ENCODE results near the gene MRPS15.
"Not testable (repeated sequence)": the region's sequence is repeated elsewhere in the genome, so short reads cannot be mapped to it uniquely, and the experiment has no call there.

Gene MRPS15

DNA sequence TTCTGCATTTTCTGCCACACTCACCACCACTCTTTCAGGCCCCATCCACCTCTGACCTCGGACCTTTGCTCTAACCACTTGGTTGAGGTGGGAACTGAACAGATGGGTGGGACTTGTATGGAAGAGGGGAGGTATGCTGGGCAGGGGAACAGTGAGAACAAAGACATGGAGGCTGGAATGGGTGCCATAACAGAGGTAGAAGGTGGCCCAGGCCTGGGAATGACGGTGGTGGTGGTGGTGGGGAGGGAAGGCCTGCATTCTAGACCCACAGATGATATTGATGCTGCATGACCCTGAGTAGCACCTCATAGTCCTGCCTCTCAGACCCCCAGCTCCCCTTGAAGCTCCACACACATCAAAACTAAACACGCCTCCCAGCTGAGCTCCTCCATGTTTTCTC is 23.7 kb upstream of the MRPS15 start:
- TF ChIP-seq ZFX (IDR thresholded peaks at IDR 0.05; ENCODE audit: borderline replicate concordance) (no peak), CTCF (IDR thresholded peaks at IDR 0.05) (no peak)
- H3K27ac ChIP-seq = no peak overlapping the region

DNA sequence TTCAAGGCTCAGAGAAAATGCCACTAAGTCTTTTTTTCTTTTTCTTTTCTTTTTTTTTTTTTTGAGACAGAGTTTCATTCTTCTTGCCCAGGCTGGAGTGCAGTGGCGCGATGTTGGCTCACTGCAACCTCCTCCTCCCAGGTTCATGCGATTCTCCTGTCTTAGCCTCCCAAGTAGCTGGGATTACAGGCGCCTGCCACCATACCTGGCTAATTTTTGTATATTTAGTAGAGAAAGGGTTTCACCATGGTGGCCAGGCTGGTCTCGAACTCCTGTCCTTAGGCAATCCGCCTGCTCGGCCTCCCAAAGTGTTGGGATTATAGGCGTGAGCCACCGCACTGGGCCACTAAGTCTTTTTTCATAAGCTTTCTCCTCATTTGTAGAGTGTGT is 23.1 kb upstream of the MRPS15 start:
- H3K27ac ChIP-seq = not testable (repeated sequence)

DNA sequence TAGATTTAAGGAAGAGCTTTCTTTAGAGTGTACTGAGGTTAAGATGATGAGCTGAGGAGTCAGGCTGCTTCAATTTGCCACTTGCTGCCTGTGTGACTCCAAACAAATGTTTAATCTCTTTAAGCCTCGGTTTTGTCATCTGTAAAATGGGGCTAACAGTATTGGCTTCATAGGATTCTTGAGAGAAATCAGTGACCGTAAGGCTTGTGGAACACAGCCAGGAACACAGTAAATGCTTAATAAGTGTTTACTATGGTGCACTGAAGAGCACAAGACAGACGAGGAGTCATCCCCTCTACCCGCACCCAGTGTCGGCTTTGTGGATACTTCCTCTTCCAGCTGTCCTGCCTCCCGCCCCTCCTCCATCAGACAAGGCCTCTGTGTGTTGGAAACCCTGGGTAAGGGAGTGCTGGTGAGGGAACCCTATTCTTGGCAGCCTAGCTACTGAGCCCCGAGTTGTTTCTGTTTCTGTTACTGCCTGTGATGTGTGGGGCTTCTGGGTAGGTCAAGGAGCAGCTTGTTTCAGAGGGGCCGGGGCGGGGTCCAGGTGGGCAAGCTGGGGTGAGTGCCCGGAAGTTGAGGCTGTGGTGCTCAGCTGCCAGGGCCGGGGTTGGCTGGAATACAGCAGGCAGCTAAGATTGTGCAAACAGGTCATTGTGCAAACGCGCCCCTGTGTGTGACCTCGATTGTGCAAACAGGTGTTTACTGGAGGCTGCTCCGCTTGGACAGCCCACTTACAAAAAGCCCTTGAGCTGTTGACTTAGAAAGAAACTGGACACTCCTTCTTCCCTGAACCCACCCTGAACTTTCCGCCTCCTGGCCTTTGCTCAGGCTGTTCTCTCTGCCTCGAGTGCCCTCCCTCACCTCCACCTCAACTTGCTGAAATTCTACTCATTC is 22.5 kb upstream of the MRPS15 start:
- H3K27ac ChIP-seq = no peak overlapping the region
- TF ChIP-seq ZFX (IDR thresholded peaks at IDR 0.05; ENCODE audit: borderline replicate concordance) (no peak), CTCF (IDR thresholded peaks at IDR 0.05) (no peak)

DNA sequence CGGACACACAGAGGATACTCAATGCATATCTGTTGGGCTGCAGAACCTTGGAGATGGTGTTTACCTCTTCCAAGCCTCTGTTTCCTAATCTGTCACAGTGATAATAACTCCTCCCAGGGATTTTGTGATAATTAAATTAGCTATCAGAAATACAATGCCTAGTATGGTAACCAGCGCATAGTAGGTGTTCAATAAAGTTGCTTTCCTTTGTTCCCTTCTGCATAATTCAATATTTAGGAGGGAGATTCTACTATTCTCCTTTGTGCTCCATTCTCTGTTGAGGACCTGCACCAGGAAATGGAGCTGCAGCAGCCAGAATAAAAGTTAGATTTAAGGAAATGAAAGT is 21.9 kb upstream of the MRPS15 start:
- no peak for TF ChIP-seq CTCF (IDR thresholded peaks at IDR 0.05)
- TF ChIP-seq ZFX (IDR thresholded peaks at IDR 0.05; ENCODE audit: borderline replicate concordance) = no peak
- no peak overlapping the region for H3K27ac ChIP-seq

GRCh38 chr1:36484099-36484498 is 19.9 kb upstream of the MRPS15 start:
- TF ChIP-seq ZFX (IDR thresholded peaks at IDR 0.05; ENCODE audit: borderline replicate concordance) (no peak), CTCF (IDR thresholded peaks at IDR 0.05) (no peak)
- H3K27ac ChIP-seq = no peak overlapping the region

- TF ChIP-seq ZFX (IDR thresholded peaks at IDR 0.05; ENCODE audit: borderline replicate concordance) (no peak), CTCF (IDR thresholded peaks at IDR 0.05) (no peak)
- no peak within 1 kb of the TSS for H3K27ac ChIP-seq
Observed at GRCh38 chr1:36482724-36483388, 18.7 kb upstream of the MRPS15 start, which contains the start of gene CSF3R. Gene CSF3R, minus strand, starts transcription at chr1:36482913. Its CDS starts 3,417 bp downstream, at chr1:36479496.

DNA sequence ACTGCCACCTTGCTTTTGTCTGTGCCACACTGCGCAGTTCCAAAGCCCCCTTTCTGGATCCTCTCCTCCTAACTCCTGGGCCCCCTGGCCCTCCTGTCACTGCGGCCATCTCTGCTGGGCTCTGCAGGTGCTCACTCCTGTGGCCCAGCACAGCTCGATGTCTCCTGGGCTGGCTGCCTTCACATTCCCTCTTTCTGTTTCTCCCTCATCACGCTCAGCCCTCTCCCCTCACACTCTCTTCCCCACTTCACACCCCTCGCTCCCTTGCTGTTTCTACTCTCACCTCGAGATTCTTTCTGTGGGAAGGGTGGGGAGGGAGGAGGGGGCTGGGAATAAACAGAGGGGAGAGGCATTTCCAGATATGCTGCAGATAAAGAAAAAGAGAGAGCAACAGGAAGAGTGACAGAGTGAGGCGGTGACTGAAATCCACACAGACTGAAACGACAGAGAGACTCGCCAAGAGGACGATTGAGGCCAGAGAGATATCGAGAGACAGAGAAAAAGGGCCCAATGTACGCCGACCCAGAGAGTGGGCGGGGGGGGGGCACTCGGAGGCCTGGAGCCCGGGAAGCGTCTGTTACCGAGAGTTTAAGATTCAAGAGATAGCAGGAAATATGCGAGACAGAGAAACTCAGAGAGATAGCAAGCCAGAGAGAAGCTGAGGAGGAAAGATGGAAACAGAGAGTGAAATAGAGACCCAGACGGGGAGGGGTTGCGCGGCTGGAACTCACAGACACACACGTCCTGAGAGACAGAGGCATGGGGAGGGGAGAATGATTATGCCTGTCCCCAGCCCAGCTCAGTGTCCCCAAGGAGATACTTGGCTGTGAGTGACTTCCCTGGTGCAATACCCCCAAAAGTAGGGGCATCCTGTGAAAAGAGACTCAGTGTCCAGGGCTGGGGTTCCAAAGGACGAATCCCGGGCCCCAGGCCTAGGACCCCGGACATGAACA is 17.9 kb upstream of the MRPS15 start:
- TF ChIP-seq CTCF (IDR thresholded peaks at IDR 0.05) = no peak
- no peak for TF ChIP-seq ZFX (IDR thresholded peaks at IDR 0.05; ENCODE audit: borderline replicate concordance)
- no peak overlapping the region for H3K27ac ChIP-seq

All from 22Rv1 (cell line).